HUES48 (cell line): ENCODE data around the gene FER.
"Not testable (repeated sequence)": the region's sequence is repeated elsewhere in the genome, so short reads cannot be mapped to it uniquely, and the experiment has no call there.

Experiments used
- H3K27ac ChIP-seq: one replicate; pipeline ENCODE4 v1.7.0; 2013; ENCODE audit warnings: low read depth, low read length, inconsistent platforms
- H3K27me3 ChIP-seq: 2 replicates; pipeline ENCODE4 v1.6.1; 2013; ENCODE audit warnings: mild to moderate bottlenecking, low read length; ENCODE audit not compliant: control insufficient read depth, insufficient read depth
- H3K36me3 ChIP-seq: 2 replicates; pipeline ENCODE4 v1.6.1; 2013; ENCODE audit warnings: low read length; ENCODE audit not compliant: control insufficient read depth, insufficient read depth
- H3K4me1 ChIP-seq: 2 replicates; pipeline ENCODE4 v1.6.1; 2013; ENCODE audit warnings: mild to moderate bottlenecking, low read length; ENCODE audit not compliant: control insufficient read depth, insufficient read depth
- H3K4me3 ChIP-seq: 2 replicates; pipeline ENCODE4 v1.5.1; 2013; ENCODE audit warnings: mild to moderate bottlenecking, low read depth, low read length
- H3K9ac ChIP-seq: 2 replicates; pipeline ENCODE4 v1.6.1; 2013; ENCODE audit warnings: mild to moderate bottlenecking, low read depth, low read length, moderate library complexity
- H3K9me3 ChIP-seq: 2 replicates; pipeline ENCODE4 v1.6.1; 2013; ENCODE audit warnings: low read length; ENCODE audit not compliant: control insufficient read depth, insufficient read depth

Gene FER

DNA sequence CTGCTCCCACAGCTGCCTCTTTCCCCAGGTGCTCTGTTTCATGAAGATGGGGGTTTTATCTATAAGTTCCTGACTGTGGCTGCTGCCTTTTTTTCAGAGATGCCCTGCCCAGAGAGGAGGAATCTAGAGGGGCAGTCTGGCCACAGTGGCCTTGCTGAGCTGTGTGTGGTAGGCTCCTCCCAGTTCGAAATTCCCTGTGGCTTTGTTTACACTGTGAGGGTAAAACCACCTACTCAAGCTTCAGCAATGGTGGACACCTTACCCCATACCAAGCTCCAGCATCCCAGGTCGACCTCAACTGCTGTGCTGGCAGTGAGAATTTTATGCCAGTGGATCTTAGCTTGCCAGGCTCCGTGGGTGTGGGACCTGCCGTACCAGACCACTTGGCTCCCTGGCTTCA, 250.0 kb downstream of the FER start:
- H3K9ac ChIP-seq = no peak overlapping the region
- H3K4me1 ChIP-seq = no peaks in the 10 kb centered on the region
- H3K36me3 ChIP-seq = no peaks in the 10 kb centered on the region
- H3K27ac ChIP-seq = no peak overlapping the region
- no peak overlapping the region for H3K4me3 ChIP-seq
- 0 out of 2 replicates have a peak, but pooled peaks cover 5% of the 10 kb centered on the region for H3K9me3 ChIP-seq
- no peaks in the 10 kb centered on the region for H3K27me3 ChIP-seq

DNA sequence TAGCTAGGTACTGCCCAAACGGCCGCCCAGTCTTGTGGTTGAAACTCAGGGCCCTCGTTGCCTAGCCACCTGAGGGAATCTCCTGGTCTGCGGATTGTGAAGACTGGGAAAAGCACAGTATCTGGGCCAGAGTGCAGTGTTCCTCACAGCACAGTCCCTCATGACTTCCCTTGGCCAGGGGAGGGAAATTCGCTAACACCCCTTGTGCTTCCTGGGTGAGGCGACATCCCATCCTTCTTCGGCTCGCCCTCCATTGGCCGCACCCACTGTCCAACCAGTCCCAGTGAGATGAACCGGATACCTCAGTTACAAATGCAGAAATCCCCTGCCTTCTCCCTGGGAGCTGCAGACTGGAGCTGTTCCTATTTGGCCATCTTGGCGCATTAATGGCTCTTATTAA, 250.5 kb downstream of the FER start:
- Histone ChIP-seq H3K27me3 (no peaks in the 10 kb centered on the region), H3K9me3 (0 out of 2 replicates have a peak, but pooled peaks cover 5% of the 10 kb centered on the region), H3K4me1 (no peaks in the 10 kb centered on the region), H3K4me3 (no peak overlapping the region), H3K9ac (no peak overlapping the region), H3K36me3 (no peaks in the 10 kb centered on the region), H3K27ac (no peak overlapping the region)

DNA sequence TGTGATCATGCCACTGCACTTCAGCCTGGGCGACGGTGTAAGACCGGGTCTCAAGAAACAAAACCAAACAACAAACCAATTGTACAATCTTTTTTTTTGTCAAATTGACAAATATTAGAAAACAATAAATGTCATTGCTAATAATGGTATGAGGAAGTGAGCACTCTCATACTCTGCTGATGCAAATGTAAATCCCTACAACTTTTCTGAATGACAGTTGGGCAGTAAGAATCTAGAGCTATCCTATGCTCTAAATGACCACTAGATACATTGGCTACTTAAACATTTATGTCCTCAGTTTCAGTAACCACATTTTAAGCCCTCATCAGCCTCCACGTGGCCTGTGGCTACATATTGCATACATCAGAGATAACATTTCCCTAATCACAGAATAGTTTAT, 256.2 kb downstream of the FER start:
- H3K4me3 ChIP-seq = no peak overlapping the region
- H3K36me3 ChIP-seq = no peaks in the 10 kb centered on the region
- H3K4me1 ChIP-seq = no peaks in the 10 kb centered on the region
- H3K9me3 ChIP-seq = no peaks in the 10 kb centered on the region
- no peak overlapping the region for H3K9ac ChIP-seq
- no peaks in the 10 kb centered on the region for H3K27me3 ChIP-seq
- no peak overlapping the region for H3K27ac ChIP-seq

DNA sequence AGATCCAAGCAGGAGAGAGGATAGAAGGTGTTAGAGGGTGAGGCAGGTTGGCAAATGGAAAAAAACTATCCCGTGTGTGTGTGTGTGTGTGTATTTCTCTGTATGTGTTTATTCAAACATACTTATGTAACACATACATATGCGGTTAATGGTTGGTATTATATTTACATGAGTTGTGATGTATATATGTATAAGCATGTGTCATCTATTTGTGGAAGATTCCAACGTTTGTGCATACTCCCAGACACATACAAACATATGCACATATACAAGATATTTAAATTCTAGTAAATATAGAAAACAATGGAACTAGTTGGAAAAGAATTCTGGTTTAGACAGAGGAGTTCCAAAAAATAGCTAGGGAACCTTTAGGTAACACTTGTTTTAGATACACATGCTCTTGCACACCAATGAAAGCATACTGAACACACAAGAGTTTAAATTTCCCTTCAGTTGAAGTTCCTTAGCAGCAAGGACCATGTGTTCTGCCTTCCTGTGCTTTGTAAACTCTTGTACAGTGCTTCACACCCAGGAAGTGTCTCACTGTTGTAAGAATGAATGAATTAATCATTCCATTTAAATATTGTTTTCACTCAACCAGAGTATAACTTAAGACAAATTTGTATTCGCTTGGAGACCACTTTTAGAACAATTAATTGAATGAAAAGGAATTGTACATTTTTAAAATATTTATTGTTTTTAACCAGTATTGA, 257.8 kb downstream of the FER start:
- H3K36me3 ChIP-seq = no peaks in the 10 kb centered on the region
- no peaks in the 10 kb centered on the region for H3K4me1 ChIP-seq
- H3K4me3 ChIP-seq = no peak overlapping the region
- H3K9me3 ChIP-seq = no peaks in the 10 kb centered on the region
- no peaks in the 10 kb centered on the region for H3K27me3 ChIP-seq
- no peak overlapping the region for H3K9ac ChIP-seq
- no peak overlapping the region for H3K27ac ChIP-seq

DNA sequence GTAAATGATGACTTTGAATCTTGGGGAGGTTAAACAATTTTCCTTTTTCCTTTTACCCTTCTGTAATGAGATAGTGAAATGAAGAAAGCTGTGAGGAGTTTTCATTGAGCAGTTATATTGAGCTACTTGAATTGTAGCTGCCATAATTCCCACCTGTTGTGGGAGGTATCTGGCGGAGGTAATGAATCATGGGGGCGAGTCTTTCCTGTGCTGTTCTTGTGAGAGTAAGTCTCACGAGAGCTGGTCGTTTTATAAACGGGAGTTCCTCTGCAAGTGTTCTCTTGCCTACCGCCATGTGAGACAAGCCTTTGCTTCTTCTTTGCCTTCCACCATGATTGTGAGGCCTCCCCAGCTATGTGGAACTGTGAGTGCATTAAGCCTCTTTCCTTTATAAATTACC, 258.4 kb downstream of the FER start:
- Histone ChIP-seq H3K9me3 (no peaks in the 10 kb centered on the region), H3K27ac (no peak overlapping the region), H3K27me3 (no peaks in the 10 kb centered on the region), H3K36me3 (no peaks in the 10 kb centered on the region), H3K4me3 (no peak overlapping the region), H3K9ac (no peak overlapping the region), H3K4me1 (0 out of 2 replicates have a peak, but pooled peaks cover under 1% of the 10 kb centered on the region)

DNA sequence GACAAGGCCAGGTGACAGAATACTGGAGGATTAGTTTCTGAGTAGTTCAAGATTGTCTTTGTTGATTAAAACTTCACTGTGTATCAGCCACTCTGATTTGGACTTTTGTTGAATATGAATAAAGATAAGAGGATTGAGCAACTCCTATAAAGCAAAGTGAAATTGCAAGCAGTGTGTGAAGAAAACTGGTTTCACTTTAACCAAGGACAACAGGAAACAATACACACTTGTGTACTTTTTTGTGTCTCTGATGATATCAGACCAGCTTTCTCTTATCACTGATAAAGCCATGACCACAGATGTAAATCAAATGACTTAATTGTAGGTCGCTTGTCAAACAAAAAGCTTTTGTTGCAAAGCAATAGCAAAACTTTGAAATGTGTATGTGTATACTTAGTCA, 268.6 kb downstream of the FER start:
- Histone ChIP-seq H3K9me3 (no peaks in the 10 kb centered on the region), H3K4me1 (0 out of 2 replicates have a peak, but pooled peaks cover 2% of the 10 kb centered on the region), H3K27ac (no peak overlapping the region), H3K27me3 (no peaks in the 10 kb centered on the region), H3K9ac (no peak overlapping the region), H3K36me3 (no peaks in the 10 kb centered on the region), H3K4me3 (no peak overlapping the region)

DNA sequence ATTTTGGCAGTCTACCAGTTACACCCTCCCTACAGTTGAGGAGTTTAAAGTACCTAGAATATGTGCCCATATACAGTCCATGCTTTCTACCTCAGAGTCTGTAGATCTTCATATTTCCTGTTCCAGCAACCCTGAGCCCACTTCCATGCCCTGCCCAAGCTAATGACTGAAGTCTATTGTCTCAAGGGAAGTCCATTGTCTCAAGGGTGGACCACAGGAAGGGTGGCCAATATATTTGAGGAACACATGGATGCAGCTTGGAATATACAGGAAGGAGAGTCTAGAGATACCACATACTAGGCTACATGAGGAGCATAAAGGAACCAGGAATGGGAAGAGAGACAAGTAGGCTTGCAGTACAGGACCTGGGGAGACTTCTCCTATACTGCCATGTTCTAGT, 274.4 kb downstream of the FER start:
- Histone ChIP-seq H3K27me3 (no peaks in the 10 kb centered on the region), H3K27ac (no peak overlapping the region)

DNA sequence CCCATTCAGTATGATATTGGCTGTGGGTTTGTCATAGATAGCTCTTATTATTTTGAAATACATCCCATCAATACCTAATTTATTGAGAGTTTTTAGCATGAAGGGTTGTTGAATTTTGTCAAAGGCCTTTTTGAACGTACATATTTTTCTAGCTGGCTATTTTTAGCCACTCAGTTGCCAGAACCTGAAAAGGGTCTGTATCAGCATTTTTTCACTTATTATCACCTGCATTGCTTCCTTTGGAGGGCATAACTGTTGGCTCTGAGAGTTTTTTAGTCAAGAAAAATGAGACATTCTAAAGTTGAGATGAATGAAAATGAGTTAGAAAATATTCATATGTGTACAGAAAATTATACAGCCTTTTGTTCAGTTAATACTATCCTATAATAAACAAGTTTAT, 278.0 kb downstream of the FER start:
- not testable (repeated sequence) for H3K9me3 ChIP-seq, H3K4me1 ChIP-seq, H3K4me3 ChIP-seq, H3K27ac ChIP-seq, H3K9ac ChIP-seq, H3K36me3 ChIP-seq, H3K27me3 ChIP-seq

More for the DNA sequence above, 274.4 kb downstream of the FER start:
- no peaks in the 10 kb centered on the region for H3K4me1 ChIP-seq
- H3K9ac ChIP-seq = no peak overlapping the region
- H3K4me3 ChIP-seq = no peak overlapping the region
- peaks cover 4% of the 10 kb centered on the region; the same call in 1 of the 2 replicates for H3K9me3 ChIP-seq
- H3K36me3 ChIP-seq = no peaks in the 10 kb centered on the region

DNA sequence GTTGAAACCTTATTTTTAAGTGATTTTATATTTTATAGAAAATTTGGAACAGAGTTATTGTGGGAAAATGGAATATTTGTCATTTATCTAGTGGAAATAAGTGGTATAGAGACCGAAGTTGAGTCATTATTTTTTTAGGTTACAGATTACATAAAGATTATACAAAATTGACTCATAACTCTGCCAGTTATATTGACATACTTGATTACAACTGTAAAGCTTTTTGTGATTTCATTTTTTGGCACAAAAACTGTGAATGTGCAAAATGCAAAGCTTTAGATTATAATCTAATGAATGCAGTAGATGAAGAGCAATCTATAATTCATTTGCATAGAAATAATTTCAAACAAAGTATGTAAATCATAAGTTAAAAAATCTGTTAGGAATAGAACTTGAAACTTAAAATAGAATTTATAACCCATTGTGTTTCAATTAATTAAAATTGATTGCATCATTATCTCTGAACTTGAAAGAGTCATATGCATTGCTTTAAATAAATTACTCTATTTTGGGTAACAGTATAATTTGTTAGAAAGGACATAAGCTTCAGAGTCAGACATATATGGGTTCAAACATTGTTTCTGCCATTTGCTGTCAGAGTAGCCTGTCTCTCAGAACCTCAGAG, 280.4 kb downstream of the FER start:
- Histone ChIP-seq H3K27ac (no peak overlapping the region), H3K9ac (no peak overlapping the region), H3K27me3 (no peaks in the 10 kb centered on the region), H3K36me3 (no peaks in the 10 kb centered on the region), H3K4me1 (no peaks in the 10 kb centered on the region), H3K4me3 (no peak overlapping the region), H3K9me3 (peaks cover 4% of the 10 kb centered on the region; the same call in 1 of the 2 replicates)

DNA sequence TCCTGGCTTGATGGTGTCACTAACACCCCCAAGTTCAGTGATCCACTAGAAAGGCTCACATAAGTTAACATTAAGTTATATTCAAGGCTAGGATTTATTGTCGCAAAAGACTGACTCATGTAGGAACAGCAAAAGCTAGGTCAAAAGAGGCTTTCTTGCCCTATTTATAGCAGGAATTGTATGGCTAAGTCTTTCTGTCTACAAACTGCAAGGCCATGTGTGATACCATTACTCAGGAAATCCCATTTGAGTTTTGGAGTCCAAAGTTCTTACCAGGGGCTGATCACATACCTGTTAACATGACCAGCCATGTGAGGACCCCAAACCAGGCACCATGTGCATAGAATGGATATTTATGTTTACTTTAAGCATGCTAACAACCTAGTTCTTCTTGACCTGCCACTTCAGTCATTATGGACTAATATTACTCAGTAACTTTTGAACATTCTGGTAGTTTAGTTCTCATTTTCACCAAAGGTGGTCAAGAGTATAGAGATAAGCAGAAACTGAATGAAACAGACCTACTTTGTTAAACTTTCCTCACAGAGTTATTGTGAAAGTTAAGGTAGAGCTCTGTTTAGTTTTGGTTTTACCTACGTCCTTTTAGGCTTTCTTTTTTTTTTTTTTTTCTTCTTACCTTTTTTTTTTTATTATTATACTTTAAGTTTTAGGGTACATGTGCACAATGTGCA, 281.1 kb downstream of the FER start:
- Histone ChIP-seq H3K9ac (no peak overlapping the region), H3K27ac (no peak overlapping the region), H3K27me3 (no peaks in the 10 kb centered on the region), H3K4me1 (no peaks in the 10 kb centered on the region), H3K4me3 (no peak overlapping the region), H3K36me3 (no peaks in the 10 kb centered on the region), H3K9me3 (peaks cover 4% of the 10 kb centered on the region; the same call in 1 of the 2 replicates)

DNA sequence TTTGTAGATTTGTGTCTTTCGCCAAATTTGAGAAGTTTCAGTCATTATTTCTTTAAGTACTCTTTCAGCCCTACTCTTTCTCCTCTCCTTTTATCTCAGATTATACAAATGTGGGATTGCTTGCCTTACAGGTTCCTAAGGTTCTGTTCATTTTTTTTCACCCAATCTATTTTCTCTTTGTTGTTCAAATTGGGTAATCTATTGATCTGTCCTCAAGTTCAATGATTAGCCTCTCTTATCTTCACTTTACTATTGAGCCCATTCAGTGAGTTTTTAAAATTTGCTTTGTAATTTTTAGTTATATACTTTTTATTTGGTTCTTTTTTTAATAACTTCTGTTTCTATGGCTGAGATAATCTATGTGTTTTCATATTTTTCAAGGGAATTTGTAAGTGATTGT, 282.1 kb downstream of the FER start:
- no peak overlapping the region for H3K27ac ChIP-seq
- H3K4me1 ChIP-seq = no peaks in the 10 kb centered on the region
- no peaks in the 10 kb centered on the region for H3K36me3 ChIP-seq
- no peak overlapping the region for H3K4me3 ChIP-seq
- no peaks in the 10 kb centered on the region for H3K9me3 ChIP-seq
- H3K9ac ChIP-seq = no peak overlapping the region
- no peaks in the 10 kb centered on the region for H3K27me3 ChIP-seq
